Caco-2 (cell line): ENCODE results near the gene MACROD2. TPM values are rescaled to one million over a fixed set of nuclear protein-coding genes. Genes with fewer than 3 reads are reported as not detected.

Experiments used
- BruUV-seq: library from RNA; stranded (reverse); fragments of 400-500 nt; replicated peaks from 2 replicates; lab custom pipeline; 2021; lab: Mats Ljungman, UMichigan
- CTCF ChIA-PET: fragments of 300-600 bp; sonication (Branson Sonifier 250); formaldehyde crosslinking; loops from one replicate; lab custom pipeline; 2022; ENCODE audit warnings: antibody characterized with exemption; lab: Charles Lee
- POLR2A ChIA-PET: fragments of 300-600 bp; sonication (Branson Sonifier 250); formaldehyde crosslinking; loops from one replicate; lab custom pipeline; 2022; ENCODE audit warnings: antibody characterized with exemption; lab: Charles Lee
- DNase-seq, 2 experiments: peaks; one replicate each; pipeline versions ENCODE4 v3.0.0 to v3.0.0-alpha.2; 2020 to 2022
- H3K27me3 ChIP-seq: replicated peaks from 2 replicates; pipeline ENCODE4 v1.6.0; 2011; ENCODE audit warnings: low read length; ENCODE audit not compliant: control insufficient read depth, insufficient read depth
- H3K36me3 ChIP-seq: 2 replicates; pipeline ENCODE4 v1.5.1; 2011; ENCODE audit warnings: low read length; ENCODE audit not compliant: control insufficient read depth, insufficient read depth
- H3K4me1 ChIP-seq: fragments of 250-450 bp; sonication (Bioruptor Pico); 2 replicates; pipeline ENCODE4 v1.5.1; 2020; ENCODE audit warnings: mild to moderate bottlenecking
- H3K4me3 ChIP-seq: 2 replicates; pipeline ENCODE4 v1.5.1; 2011; ENCODE audit warnings: low read depth, mild to moderate bottlenecking, control low read depth, low read length
- H3K9me3 ChIP-seq: fragments of 250-450 bp; sonication (Bioruptor Pico); 2 replicates; pipeline ENCODE4 v1.5.1; 2020; ENCODE audit warnings: mild to moderate bottlenecking, moderate library complexity
- H3K27ac Mint-ChIP-seq: one replicate; pipeline ENCODE4 v1.8.0; 2022; ENCODE audit warnings: mixed read lengths; ENCODE audit not compliant: unreplicated experiment
- H3K27me3 Mint-ChIP-seq: one replicate; pipeline ENCODE4 v1.8.0; 2022; ENCODE audit warnings: mixed read lengths; ENCODE audit not compliant: insufficient read depth, unreplicated experiment
- H3K36me3 Mint-ChIP-seq: one replicate; pipeline ENCODE4 v1.8.0; 2022; ENCODE audit warnings: mild to moderate bottlenecking, mixed read lengths; ENCODE audit not compliant: insufficient read depth, unreplicated experiment
- H3K4me1 Mint-ChIP-seq: one replicate; pipeline ENCODE4 v1.8.0; 2022; ENCODE audit warnings: low read depth, mixed read lengths; ENCODE audit not compliant: unreplicated experiment
- H3K4me3 Mint-ChIP-seq: one replicate; pipeline ENCODE4 v1.8.0; 2022; ENCODE audit warnings: mild to moderate bottlenecking, moderate library complexity, mixed read lengths; ENCODE audit not compliant: unreplicated experiment
- H3K9me3 Mint-ChIP-seq: one replicate; pipeline ENCODE4 v1.8.0; 2022; ENCODE audit warnings: mixed read lengths; ENCODE audit not compliant: unreplicated experiment
- CTCF ChIP-seq, 2 experiments: fragments of 200-600 bp in 1 of 2; IDR thresholded peaks; 1 replicate in 1 of 2; 2 replicates in 1 of 2; pipeline versions ENCODE4 v1.5.1 to v1.8.0; 2011 to 2022; ENCODE audit warnings: antibody characterized with exemption in 1 of 2, control low read depth in 1 of 2, inconsistent platforms in 1 of 2, low read depth in 1 of 2, low read length in 1 of 2, mild to moderate bottlenecking in 1 of 2, moderate library complexity in 1 of 2; ENCODE audit not compliant: insufficient read depth in 1 of 2, severe bottlenecking in 1 of 2, unreplicated experiment in 1 of 2
- intact Hi-C: fragments of 100-400 bp; cut with micrococcal nuclease; formaldehyde crosslinking; loops from one replicate; pipeline ENCODE4 v1.10.0; 2022; ENCODE audit not compliant: unreplicated experiment
- total RNA-seq: library from RNA; stranded (reverse); gene quantifications from 2 replicates; pipeline ENCODE4 v1.2.3, GENCODE V29; 2022

Gene MACROD2
- total RNA-seq, 1 experiment from 2014 or later, result 6.4 TPM

DNA sequence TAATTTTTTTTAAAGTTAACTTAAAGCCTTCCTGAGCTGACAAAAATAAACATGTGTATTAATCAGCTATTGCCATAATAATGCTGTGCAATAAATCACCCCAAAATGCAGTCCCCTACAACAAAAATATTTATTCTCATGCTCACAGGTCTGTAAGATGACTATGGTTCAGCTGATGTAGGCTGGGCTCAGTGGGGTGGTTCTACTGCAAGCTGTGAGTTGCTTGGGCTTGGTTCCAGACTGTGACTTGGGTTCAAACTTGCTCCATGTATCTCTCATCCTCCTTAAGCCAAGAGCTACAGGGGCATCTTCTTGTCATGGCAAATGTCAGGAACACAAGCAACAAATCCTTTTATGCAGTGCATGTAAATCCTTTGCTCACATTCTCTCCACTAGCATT is 1933.6 kb downstream of the MACROD2 start:
- no peaks in the 10 kb centered on the region for H3K27me3 Mint-ChIP-seq
- BruUV-seq, result no TSS peak

DNA sequence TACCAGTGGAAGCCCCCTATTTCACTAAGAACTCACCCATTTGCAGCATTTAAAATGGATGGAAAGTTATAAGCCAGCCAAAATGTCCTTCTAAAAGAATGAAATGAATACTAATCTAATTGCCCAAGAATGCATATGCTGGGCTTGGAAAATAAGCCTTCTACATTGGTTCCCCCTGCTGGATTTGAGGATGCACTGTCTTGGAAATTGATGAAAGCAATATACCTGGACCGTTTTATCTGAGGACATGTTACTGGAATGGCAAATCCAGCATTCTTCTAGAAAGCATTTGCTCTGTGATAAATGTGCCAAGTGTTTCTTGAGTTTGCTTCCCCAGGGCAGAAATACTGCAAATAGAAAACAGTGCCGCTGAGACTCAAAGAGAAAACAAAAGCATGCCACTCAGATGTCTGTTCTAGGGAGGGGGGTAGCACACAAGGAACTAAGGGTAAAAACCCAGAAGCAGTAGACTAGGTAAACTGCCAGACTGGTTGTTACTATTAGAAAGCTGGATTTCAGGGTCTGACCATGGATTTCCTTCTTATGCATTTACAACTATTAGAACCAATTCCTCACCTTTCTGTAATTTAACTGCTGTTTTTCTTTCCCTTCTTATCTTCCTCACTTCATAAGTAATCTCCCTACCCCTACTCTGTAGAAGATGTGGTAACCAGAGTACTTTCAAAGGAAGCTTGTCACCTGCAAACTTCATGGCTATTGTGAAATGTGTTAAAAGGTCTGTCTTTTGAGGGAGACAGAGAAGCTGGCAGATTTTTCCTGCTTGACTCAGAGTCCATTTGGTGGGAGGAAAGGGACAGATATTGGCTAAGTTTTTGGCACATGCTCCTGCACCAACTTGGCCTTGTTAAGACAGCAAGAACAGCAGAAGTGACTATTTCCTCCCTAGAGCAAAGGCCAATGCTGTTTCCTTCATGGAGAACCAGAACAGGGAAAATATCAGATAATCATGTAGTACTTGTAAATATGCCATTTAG is 1935.3 kb downstream of the MACROD2 start:
- no peak overlapping the region for H3K4me3 ChIP-seq
- Mint-ChIP-seq H3K4me1 (peaks cover 7% of the 10 kb centered on the region), H3K4me3 (no peak overlapping the region), H3K36me3 (no peaks in the 10 kb centered on the region), H3K27me3 (no peaks in the 10 kb centered on the region), H3K9me3 (no peaks in the 10 kb centered on the region), H3K27ac (no peak overlapping the region)
- ChIA-PET POLR2A (no interaction called here), CTCF (interaction anchor here (0.7 kb wide), 1 partner anchor 276 kb away, joined by 3 read pairs; no protein-coding TSS in a partner anchor)
- no peaks in the 10 kb centered on the region for H3K36me3 ChIP-seq
- no peaks in the 10 kb centered on the region for H3K4me1 ChIP-seq
- H3K27me3 ChIP-seq, result no peaks in the 10 kb centered on the region
- peak; percentile 53 to 67 for TF ChIP-seq CTCF (IDR thresholded peaks at IDR 0.05; ENCODE audit: insufficient read depth in 1 of 2, low read depth in 1 of 2, low read length in 1 of 2, severe bottlenecking in 1 of 2, unreplicated experiment in 1 of 2)
- no TSS peak for BruUV-seq
- H3K9me3 ChIP-seq, result no peaks in the 10 kb centered on the region; the same call in 1 of the 2 replicates
- DNase-seq, result peak in 1 of 2 experiments; percentile 43
- intact Hi-C loops, result loop anchor here (2.0 to 10.0 kb wide), 6 partner anchors 88 to 1596 kb away; partner anchors contain the start of gene FLRT3

More for the DNA sequence above, 1933.6 kb downstream of the MACROD2 start:
- Mint-ChIP-seq H3K4me3 (no peak overlapping the region), H3K4me1 (peaks cover 7% of the 10 kb centered on the region), H3K27ac (no peak overlapping the region), H3K36me3 (no peaks in the 10 kb centered on the region), H3K9me3 (no peaks in the 10 kb centered on the region)
- Histone ChIP-seq H3K27me3 (no peaks in the 10 kb centered on the region), H3K9me3 (no peaks in the 10 kb centered on the region; the same call in 1 of the 2 replicates), H3K4me1 (no peaks in the 10 kb centered on the region), H3K4me3 (no peak overlapping the region), H3K36me3 (no peaks in the 10 kb centered on the region)
- DNase-seq, result no peak
- CTCF ChIA-PET, result no interaction called here
- TF ChIP-seq CTCF (IDR thresholded peaks at IDR 0.05; ENCODE audit: insufficient read depth in 1 of 2, low read depth in 1 of 2, low read length in 1 of 2, severe bottlenecking in 1 of 2, unreplicated experiment in 1 of 2), result no peak
- POLR2A ChIA-PET, result no interaction called here
- intact Hi-C loops, result no loop called here

- Histone ChIP-seq H3K36me3 (no peaks in the 10 kb centered on the region), H3K9me3 (no peaks in the 10 kb centered on the region; the same call in 1 of the 2 replicates), H3K4me3 (no peak overlapping the region), H3K27me3 (no peaks in the 10 kb centered on the region), H3K4me1 (no peaks in the 10 kb centered on the region)
- Mint-ChIP-seq H3K4me3 (no peak overlapping the region), H3K9me3 (no peaks in the 10 kb centered on the region), H3K27ac (no peak overlapping the region), H3K36me3 (no peaks in the 10 kb centered on the region), H3K4me1 (peaks cover 7% of the 10 kb centered on the region), H3K27me3 (no peaks in the 10 kb centered on the region)
- intact Hi-C loops, result loop anchor here (2.0 to 10.0 kb wide), 6 partner anchors 90 to 1597 kb away; partner anchors contain the start of gene FLRT3
- no peak for DNase-seq
- no peak for TF ChIP-seq CTCF (IDR thresholded peaks at IDR 0.05; ENCODE audit: insufficient read depth in 1 of 2, low read depth in 1 of 2, low read length in 1 of 2, severe bottlenecking in 1 of 2, unreplicated experiment in 1 of 2)
- POLR2A ChIA-PET, result no interaction called here
- CTCF ChIA-PET, result interaction anchor here (0.6 kb wide), 1 partner anchor 40 kb away, joined by 3 read pairs; no protein-coding TSS in a partner anchor
- BruUV-seq, result no TSS peak
These were observed 1936.6 kb downstream of the MACROD2 start for GRCh38 chr20:15931897-15932296.
